KMS-11 (cell line): ENCODE data around the gene PIGB.

Source experiments
- H2AFZ ChIP-seq: fragments of 200-600 bp; sonication (generic); 2 replicates; pipeline ENCODE4 v1.6.1; 2016; ENCODE audit warnings: antibody characterized with exemption, mixed run types, low read depth
- H3K27ac ChIP-seq: fragments of 200-600 bp; sonication (generic); 2 replicates; pipeline ENCODE4 v1.6.1; 2016; ENCODE audit warnings: mild to moderate bottlenecking, mixed run types
- H3K27me3 ChIP-seq: fragments of 200-600 bp; sonication (generic); 2 replicates; pipeline ENCODE4 v1.6.1; 2017; ENCODE audit warnings: mild to moderate bottlenecking, low read depth, mixed run types, moderate library complexity; ENCODE audit not compliant: insufficient read depth
- H3K36me3 ChIP-seq: fragments of 200-600 bp; sonication (generic); 2 replicates; pipeline ENCODE4 v1.6.1; 2017; ENCODE audit warnings: mild to moderate bottlenecking, mixed run types; ENCODE audit not compliant: insufficient read depth
- H3K4me1 ChIP-seq: fragments of 200-600 bp; sonication (generic); 2 replicates; pipeline ENCODE4 v1.6.1; 2016; ENCODE audit warnings: mild to moderate bottlenecking, low read depth, mixed run types; ENCODE audit not compliant: poor library complexity, severe bottlenecking
- H3K4me2 ChIP-seq: fragments of 200-600 bp; sonication (generic); 2 replicates; pipeline ENCODE4 v1.7.0; 2016; ENCODE audit warnings: mild to moderate bottlenecking, mixed run types
- H3K4me3 ChIP-seq: fragments of 200-600 bp; sonication (generic); IDR thresholded peaks from 2 replicates; pipeline ENCODE4 v1.6.1; 2017; ENCODE audit warnings: low read depth, low read length, mixed read lengths; ENCODE audit not compliant: insufficient read depth
- H3K79me2 ChIP-seq: fragments of 200-600 bp; sonication (generic); 2 replicates; pipeline ENCODE4 v1.6.1; 2016; ENCODE audit warnings: low read depth, mixed run types; ENCODE audit not compliant: insufficient read depth
- H3K9ac ChIP-seq: fragments of 200-600 bp; sonication (generic); 2 replicates; pipeline ENCODE4 v1.6.1; 2016; ENCODE audit warnings: mild to moderate bottlenecking, mixed run types
- H4K20me1 ChIP-seq: fragments of 200-600 bp; sonication (generic); 2 replicates; pipeline ENCODE4 v1.6.1; 2016; ENCODE audit warnings: mild to moderate bottlenecking, mixed run types; ENCODE audit not compliant: insufficient read depth
- TF ChIP-seq, protein P1 (sequence below): fragments of 200-600 bp; sonication (generic); conservative IDR thresholded peaks from 2 replicates; pipeline ENCODE4 v1.6.1; 2017; ENCODE audit warnings: low read depth, mild to moderate bottlenecking, antibody characterized with exemption, low read length, moderate library complexity, mixed read lengths

The PIGB gene

DNA sequence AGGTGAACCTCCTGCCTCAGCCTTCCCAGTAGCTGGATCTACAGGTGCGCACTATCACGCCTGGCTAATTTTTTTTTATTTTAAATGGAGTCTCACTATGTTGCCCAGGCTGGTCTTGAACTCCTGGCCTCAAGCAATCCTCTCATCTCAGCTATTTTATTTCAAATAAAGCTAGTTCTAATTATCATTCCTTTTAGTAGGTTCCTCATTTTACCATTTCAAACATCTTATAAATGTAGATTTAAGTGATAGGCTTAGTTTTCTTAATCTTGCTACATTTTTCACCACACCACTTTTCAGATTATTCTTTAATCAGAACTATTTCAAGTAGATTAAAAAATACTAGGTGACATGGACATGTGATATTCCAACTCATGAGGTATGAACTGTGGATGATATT lies 30.3 kb downstream of the PIGB start:
- no peaks in the 10 kb centered on the region for H3K27me3 ChIP-seq
- no peak overlapping the region for H3K4me2 ChIP-seq
- H4K20me1 ChIP-seq, result no peaks in the 10 kb centered on the region
- no peak overlapping the region for H3K9ac ChIP-seq
- H3K79me2 ChIP-seq, result no peaks in the 10 kb centered on the region
- no peak overlapping the region for H3K27ac ChIP-seq
- no peaks in the 10 kb centered on the region for H3K36me3 ChIP-seq
- H3K4me3 ChIP-seq, result no peak overlapping the region
- H3K4me1 ChIP-seq, result peaks cover 6% of the 10 kb centered on the region
- no peak overlapping the region for H2AFZ ChIP-seq
- TF ChIP-seq, protein P1, sequence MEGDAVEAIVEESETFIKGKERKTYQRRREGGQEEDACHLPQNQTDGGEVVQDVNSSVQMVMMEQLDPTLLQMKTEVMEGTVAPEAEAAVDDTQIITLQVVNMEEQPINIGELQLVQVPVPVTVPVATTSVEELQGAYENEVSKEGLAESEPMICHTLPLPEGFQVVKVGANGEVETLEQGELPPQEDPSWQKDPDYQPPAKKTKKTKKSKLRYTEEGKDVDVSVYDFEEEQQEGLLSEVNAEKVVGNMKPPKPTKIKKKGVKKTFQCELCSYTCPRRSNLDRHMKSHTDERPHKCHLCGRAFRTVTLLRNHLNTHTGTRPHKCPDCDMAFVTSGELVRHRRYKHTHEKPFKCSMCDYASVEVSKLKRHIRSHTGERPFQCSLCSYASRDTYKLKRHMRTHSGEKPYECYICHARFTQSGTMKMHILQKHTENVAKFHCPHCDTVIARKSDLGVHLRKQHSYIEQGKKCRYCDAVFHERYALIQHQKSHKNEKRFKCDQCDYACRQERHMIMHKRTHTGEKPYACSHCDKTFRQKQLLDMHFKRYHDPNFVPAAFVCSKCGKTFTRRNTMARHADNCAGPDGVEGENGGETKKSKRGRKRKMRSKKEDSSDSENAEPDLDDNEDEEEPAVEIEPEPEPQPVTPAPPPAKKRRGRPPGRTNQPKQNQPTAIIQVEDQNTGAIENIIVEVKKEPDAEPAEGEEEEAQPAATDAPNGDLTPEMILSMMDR, result no peak

DNA sequence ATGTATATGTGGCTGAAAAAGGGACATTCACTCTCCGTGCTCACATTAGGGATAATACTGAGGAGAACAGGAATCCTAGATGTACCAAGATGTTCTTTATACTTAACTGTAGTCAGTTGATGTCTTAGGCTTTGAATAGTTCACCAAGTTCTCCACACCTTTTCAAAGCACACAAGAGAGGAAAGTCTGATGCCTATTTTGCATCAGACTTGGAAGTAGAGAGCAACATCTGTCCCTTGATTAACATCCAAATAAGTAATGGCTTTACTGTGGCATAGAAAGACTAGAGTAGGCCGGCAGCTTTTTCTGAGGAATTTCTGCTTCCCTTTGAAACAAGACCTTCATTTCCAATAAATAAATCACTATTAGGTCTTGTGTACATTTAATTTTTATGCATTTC lies 34.0 kb downstream of the PIGB start:
- Histone ChIP-seq H2AFZ (no peak overlapping the region), H3K4me1 (no peaks in the 10 kb centered on the region), H3K27ac (no peak overlapping the region), H3K79me2 (no peaks in the 10 kb centered on the region), H3K9ac (no peak overlapping the region), H3K4me2 (no peak overlapping the region), H3K36me3 (no peaks in the 10 kb centered on the region), H4K20me1 (no peaks in the 10 kb centered on the region), H3K4me3 (no peak overlapping the region), H3K27me3 (no peaks in the 10 kb centered on the region)
- TF ChIP-seq, protein P1, result no peak

DNA sequence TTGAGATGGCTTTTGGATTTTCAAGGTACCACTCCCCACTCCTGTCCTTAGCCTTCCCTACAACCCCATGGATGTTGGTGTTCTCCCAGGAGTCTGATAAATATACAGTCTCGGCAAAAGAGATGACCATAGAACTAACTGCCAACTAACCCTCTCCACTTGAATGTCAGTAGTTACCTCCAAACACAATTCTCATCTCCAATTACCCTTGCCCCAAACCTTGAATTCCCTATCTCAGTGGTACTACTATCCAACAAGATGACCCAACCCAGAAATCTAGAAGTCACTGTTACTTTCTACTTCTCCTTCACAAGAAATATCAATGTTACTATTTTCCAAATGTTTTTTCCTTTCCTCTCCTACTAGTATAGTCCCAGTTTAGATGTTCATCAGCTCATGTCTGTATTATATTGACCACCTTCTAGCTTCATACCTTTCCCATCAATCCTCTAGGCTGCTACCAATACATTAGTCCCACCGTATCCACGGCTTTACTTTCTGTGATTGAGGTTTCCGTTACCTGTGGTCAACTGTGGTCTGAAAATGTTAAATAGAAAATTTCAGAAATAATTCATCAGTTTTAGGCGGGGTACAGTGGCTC lies 38.1 kb downstream of the PIGB start:
- no peak overlapping the region for H2AFZ ChIP-seq
- H4K20me1 ChIP-seq, result no peaks in the 10 kb centered on the region
- no peak overlapping the region for H3K4me3 ChIP-seq
- H3K79me2 ChIP-seq, result no peaks in the 10 kb centered on the region
- no peak overlapping the region for H3K9ac ChIP-seq
- TF ChIP-seq, protein P1, result no peak
- no peaks in the 10 kb centered on the region for H3K36me3 ChIP-seq
- H3K27me3 ChIP-seq, result no peaks in the 10 kb centered on the region
- H3K4me1 ChIP-seq, result no peaks in the 10 kb centered on the region
- H3K4me2 ChIP-seq, result no peak overlapping the region
- no peak overlapping the region for H3K27ac ChIP-seq

DNA sequence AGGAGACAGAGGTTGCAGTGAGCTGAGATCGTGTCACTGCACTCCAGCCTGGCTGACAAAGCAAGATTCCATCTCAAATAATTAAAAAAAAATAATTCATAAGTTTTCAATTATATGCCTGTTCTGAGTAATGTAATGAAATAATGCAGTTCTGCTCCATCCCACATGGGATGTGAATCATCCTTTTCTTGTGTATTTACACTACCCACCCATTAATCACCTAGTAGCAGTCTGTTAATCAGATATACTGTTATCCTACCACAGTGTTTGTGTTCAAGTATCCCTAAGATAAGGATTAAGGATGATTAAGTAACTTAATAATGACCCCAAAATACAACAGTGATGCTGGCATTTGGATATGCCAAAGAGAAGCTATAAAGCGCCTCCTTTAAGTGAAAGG lies 38.8 kb downstream of the PIGB start:
- H2AFZ ChIP-seq, result no peak overlapping the region
- TF ChIP-seq, protein P1, result no peak
- H3K4me3 ChIP-seq, result no peak overlapping the region
- no peaks in the 10 kb centered on the region for H3K27me3 ChIP-seq
- no peak overlapping the region for H3K9ac ChIP-seq
- no peaks in the 10 kb centered on the region for H3K79me2 ChIP-seq
- no peak overlapping the region for H3K4me2 ChIP-seq
- no peaks in the 10 kb centered on the region for H3K4me1 ChIP-seq
- H3K27ac ChIP-seq, result no peak overlapping the region
- H3K36me3 ChIP-seq, result no peaks in the 10 kb centered on the region
- H4K20me1 ChIP-seq, result no peaks in the 10 kb centered on the region
